ENCODE measurements around the gene GOLGA2. TPM values are rescaled to one million over a fixed set of nuclear protein-coding genes. Genes with fewer than 3 reads are reported as not detected.
A peak's percentile ranks its signal among the peaks of the same experiment; 100 is the strongest.

Gene GOLGA2
- total RNA-seq, 1 donor from 2014 or later = 75.8 TPM

DNA sequence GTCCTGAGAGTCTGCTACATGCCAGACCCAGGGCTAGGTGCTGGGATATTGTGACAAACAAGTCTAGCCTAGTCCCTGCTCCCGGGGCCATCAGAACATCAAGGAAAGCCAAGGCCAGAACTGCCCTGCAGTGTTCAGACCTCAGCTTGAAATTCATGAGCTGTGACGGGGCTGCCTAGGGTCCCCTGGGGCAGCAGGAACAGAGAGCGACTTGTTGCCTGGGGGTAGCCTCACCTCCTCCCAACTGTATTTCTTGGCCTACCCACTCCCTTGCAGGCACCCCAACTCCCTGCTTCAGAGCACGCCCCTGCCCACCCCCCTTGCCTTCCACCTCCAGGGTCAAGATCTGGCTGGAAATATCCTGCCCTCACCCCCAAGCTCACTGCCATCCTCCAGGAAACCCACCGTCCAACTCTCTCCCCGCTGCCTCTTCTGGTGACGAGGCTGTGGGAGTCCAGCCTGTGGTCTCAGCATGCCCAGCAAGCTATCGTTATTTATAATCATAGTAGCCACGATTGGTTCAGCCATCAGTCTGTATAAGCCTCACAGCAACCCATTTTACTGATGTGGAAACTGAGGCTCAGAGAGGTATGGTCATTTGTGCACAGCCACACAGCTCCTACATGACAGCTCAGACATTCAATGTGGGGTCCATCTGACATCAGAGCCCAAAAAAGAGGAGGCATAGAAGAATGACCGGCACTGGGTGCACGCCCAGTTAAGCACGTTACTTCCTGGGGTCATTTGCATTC, 61.9 kb downstream of the GOLGA2 start:
- H3K4me3 ChIP-seq (ENCODE audit: low read depth, low read length) = no peak overlapping the region
- H3K36me3 ChIP-seq (ENCODE audit: control insufficient read depth, insufficient read depth, low read length) = no peaks in the 10 kb centered on the region
- H3K27me3 ChIP-seq (ENCODE audit: control insufficient read depth, insufficient read depth, low read length) = no peaks in the 10 kb centered on the region
- no peak for DNase-seq (ENCODE audit: low read depth)
- TF ChIP-seq, protein P1, sequence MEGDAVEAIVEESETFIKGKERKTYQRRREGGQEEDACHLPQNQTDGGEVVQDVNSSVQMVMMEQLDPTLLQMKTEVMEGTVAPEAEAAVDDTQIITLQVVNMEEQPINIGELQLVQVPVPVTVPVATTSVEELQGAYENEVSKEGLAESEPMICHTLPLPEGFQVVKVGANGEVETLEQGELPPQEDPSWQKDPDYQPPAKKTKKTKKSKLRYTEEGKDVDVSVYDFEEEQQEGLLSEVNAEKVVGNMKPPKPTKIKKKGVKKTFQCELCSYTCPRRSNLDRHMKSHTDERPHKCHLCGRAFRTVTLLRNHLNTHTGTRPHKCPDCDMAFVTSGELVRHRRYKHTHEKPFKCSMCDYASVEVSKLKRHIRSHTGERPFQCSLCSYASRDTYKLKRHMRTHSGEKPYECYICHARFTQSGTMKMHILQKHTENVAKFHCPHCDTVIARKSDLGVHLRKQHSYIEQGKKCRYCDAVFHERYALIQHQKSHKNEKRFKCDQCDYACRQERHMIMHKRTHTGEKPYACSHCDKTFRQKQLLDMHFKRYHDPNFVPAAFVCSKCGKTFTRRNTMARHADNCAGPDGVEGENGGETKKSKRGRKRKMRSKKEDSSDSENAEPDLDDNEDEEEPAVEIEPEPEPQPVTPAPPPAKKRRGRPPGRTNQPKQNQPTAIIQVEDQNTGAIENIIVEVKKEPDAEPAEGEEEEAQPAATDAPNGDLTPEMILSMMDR (IDR thresholded peaks at IDR 0.05; ENCODE audit: insufficient read depth, low read length, poor library complexity, severe bottlenecking) = no peak

DNA sequence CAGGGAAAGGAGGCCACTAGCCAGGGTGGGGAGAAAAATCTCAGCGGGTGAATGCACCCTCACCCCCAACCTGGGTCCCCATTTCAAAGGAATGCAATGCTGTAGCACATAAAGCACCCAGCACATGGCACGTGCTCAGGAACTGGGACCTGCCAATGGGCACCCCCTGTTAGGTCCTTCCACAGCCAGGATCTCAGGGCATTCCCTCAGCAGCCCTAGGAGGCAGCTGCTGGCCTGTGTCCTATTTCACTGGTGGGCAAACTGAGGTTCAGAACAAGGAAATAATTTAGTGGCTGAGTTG, 63.9 kb downstream of the GOLGA2 start:
- H3K36me3 ChIP-seq (ENCODE audit: control insufficient read depth, insufficient read depth, low read length) = no peaks in the 10 kb centered on the region
- H3K4me3 ChIP-seq (ENCODE audit: low read depth, low read length) = no peak overlapping the region
- no peak for DNase-seq (ENCODE audit: low read depth)
- TF ChIP-seq, protein P1 (IDR thresholded peaks at IDR 0.05; ENCODE audit: insufficient read depth, low read length, poor library complexity, severe bottlenecking) = no peak
- H3K27me3 ChIP-seq (ENCODE audit: control insufficient read depth, insufficient read depth, low read length) = no peaks in the 10 kb centered on the region

DNA sequence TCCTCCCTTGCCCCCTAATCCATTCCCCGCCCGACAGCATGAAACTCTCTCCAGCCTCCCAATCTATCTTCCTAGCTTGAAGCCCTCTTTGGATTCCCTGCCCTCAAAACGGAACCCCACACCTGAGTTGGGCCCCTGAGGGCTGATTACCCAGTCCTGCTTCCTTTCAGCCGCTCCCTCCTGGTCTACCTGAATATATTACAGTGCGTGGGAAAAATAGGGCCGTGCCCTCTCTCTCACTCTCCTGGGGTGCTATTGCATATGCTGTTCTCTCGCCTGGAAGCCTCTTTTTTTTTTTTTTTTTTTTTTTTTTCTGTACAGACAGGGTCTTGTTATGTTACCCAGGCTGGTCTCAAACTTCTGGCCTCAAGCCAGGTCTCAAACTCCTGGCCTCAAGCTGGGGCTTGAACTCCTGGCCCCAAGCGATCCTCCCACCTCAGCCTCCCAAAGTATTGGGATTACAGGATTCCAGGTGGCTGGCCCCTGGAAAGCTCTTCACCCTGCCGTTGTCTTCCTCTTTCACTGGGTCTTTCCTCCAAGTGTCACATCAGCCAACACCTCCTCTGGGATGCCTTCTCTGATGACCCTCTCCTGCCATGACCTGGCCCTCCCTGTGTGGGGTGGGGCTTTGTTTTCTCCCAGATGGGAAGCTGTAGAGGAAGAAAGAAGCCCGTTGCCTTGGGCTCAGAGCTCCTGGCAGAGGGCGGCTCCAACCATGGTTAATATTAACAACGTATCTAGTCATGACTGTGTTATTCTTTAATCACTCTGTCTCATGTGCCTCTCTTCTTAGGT, 64.4 kb downstream of the GOLGA2 start:
- TF ChIP-seq, protein P1 (IDR thresholded peaks at IDR 0.05; ENCODE audit: insufficient read depth, low read length, poor library complexity, severe bottlenecking) = no peak
- peak; percentile 59 for DNase-seq (ENCODE audit: low read depth)
- no peaks in the 10 kb centered on the region for H3K27me3 ChIP-seq (ENCODE audit: control insufficient read depth, insufficient read depth, low read length)
- H3K36me3 ChIP-seq (ENCODE audit: control insufficient read depth, insufficient read depth, low read length) = no peaks in the 10 kb centered on the region
- no peak overlapping the region for H3K4me3 ChIP-seq (ENCODE audit: low read depth, low read length)

DNA sequence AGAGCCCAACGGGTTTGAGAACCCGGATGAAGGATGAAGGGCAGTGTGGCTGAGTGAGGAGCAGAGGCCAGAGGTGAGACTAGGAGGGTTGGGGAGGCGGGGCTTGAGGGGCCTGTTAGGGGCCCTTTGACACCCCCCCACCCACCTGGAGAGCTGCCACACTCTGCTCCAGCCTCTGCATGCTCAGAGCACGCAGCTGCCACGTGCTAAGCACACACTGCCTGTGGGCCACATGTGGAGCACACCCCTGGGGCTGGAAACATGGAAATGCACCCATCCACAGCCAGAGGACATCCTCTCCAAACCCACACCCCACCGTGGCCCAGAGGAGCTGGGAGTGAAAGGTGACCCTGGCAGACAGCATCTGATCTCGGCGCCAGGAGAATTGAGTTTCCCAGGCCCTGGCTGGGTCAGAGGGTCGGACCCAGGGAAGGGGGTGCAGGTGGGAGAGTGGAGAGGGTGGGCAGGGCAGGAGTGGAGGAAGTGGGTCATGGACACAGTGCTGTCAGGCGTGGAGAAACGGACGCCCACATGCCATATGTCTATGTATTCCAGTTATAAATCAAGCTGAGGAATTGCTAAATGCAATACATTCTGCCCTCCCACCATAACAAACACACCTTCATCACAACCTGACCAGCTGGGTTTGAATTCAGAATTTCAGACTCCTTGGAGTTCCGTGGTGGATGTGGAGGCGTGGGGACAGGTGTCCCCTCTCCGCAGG, 66.7 kb downstream of the GOLGA2 start:
- Histone ChIP-seq H3K4me3 (ENCODE audit: low read depth, low read length) (no peak overlapping the region), H3K27me3 (ENCODE audit: control insufficient read depth, insufficient read depth, low read length) (no peaks in the 10 kb centered on the region), H3K36me3 (ENCODE audit: control insufficient read depth, insufficient read depth, low read length) (no peaks in the 10 kb centered on the region)
- TF ChIP-seq, protein P1 (IDR thresholded peaks at IDR 0.05; ENCODE audit: insufficient read depth, low read length, poor library complexity, severe bottlenecking) = no peak
- no peak for DNase-seq (ENCODE audit: low read depth)

DNA sequence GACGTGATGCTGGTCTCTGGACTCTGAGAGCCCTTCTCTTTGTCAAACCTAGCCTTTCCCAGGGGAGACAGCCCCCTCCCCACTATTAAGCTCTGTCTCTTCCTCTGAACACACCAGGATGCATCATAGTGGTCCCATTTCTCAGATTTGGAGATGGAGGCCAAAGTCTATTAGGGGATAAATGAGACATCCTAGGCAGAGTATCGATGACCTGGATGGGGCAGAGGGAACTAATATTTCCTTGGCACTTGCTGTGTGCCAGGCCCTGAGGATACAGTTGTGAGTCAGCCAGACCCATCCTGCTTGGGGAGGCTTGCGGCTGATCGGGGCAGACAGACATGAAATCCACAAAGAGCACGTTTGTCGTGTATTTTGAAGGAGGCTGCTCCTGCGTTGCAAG, 67.4 kb downstream of the GOLGA2 start:
- TF ChIP-seq, protein P1 (IDR thresholded peaks at IDR 0.05; ENCODE audit: insufficient read depth, low read length, poor library complexity, severe bottlenecking) = no peak
- DNase-seq (ENCODE audit: low read depth) = no peak
- Histone ChIP-seq H3K4me3 (ENCODE audit: low read depth, low read length) (no peak overlapping the region), H3K27me3 (ENCODE audit: control insufficient read depth, insufficient read depth, low read length) (no peaks in the 10 kb centered on the region), H3K36me3 (ENCODE audit: control insufficient read depth, insufficient read depth, low read length) (no peaks in the 10 kb centered on the region)
